Mesenchymal stem cell (in vitro differentiated cells and primary cell): ENCODE measurements around the gene HCK.

Experiments
- DNase-seq: peaks from one replicate; pipeline ENCODE4 v3.0.0-alpha.2; 2013
- H2AFZ ChIP-seq: one replicate; pipeline ENCODE4 v1.6.1; 2013; ENCODE audit warnings: low read depth, mild to moderate bottlenecking, control low read depth, inconsistent platforms, low read length, moderate library complexity
- H2AK5ac ChIP-seq: 2 replicates; pipeline ENCODE4 v1.6.1; 2013; ENCODE audit warnings: low read length, moderate library complexity, mild to moderate bottlenecking, inconsistent platforms; ENCODE audit not compliant: severe bottlenecking
- H2BK120ac ChIP-seq: one replicate; pipeline ENCODE4 v1.6.1; 2013; ENCODE audit warnings: low read depth, mild to moderate bottlenecking, inconsistent platforms, low read length, moderate library complexity
- H2BK12ac ChIP-seq, 2 experiments: one replicate each; pipeline ENCODE4 v1.6.1; 2013; ENCODE audit warnings: inconsistent platforms in 2 of 2, low read length in 2 of 2, mild to moderate bottlenecking in 2 of 2, moderate library complexity in 2 of 2, control low read depth in 1 of 2
- H2BK15ac ChIP-seq: one replicate; pipeline ENCODE4 v1.6.1; 2013; ENCODE audit warnings: mild to moderate bottlenecking, low read depth, inconsistent platforms; ENCODE audit not compliant: poor library complexity, severe bottlenecking
- H2BK5ac ChIP-seq: 2 replicates; pipeline ENCODE4 v1.6.1; 2013; ENCODE audit warnings: low read depth, mild to moderate bottlenecking, low read length, control low read depth, inconsistent platforms; ENCODE audit not compliant: poor library complexity, severe bottlenecking
- H3K14ac ChIP-seq, 2 experiments: one replicate each; pipeline ENCODE4 v1.6.1; 2013; ENCODE audit warnings: inconsistent platforms in 2 of 2, low read length in 2 of 2, control low read depth in 1 of 2, mild to moderate bottlenecking in 1 of 2, moderate library complexity in 1 of 2
- H3K18ac ChIP-seq, 2 experiments: one replicate each; pipeline ENCODE4 v1.6.1; 2013; ENCODE audit warnings: inconsistent platforms in 2 of 2, low read length in 2 of 2, control low read depth in 1 of 2, low read depth in 1 of 2, mild to moderate bottlenecking in 1 of 2
- H3K23ac ChIP-seq, 2 experiments: one replicate each; pipeline ENCODE4 v1.6.1; 2013; ENCODE audit warnings: inconsistent platforms in 2 of 2, low read length in 2 of 2, mild to moderate bottlenecking in 2 of 2, moderate library complexity in 2 of 2, control low read depth in 1 of 2
- H3K27ac ChIP-seq: 2 replicates; pipeline ENCODE4 v1.5.1; 2013; ENCODE audit warnings: mild to moderate bottlenecking, moderate library complexity, low read length, control low read depth, inconsistent platforms; ENCODE audit not compliant: poor library complexity, severe bottlenecking
- H3K27me3 ChIP-seq, 2 experiments: 2 replicates each; pipeline versions ENCODE4 v1.6.1 to v1.7.0; 2013; ENCODE audit warnings: low read length in 2 of 2, mild to moderate bottlenecking in 2 of 2, moderate library complexity in 2 of 2, control low read depth in 1 of 2, inconsistent platforms in 1 of 2; ENCODE audit not compliant: control insufficient read depth in 1 of 2, insufficient read depth in 1 of 2
- H3K36me3 ChIP-seq, 2 experiments: 2 replicates each; pipeline versions ENCODE4 v1.6.1 to v1.7.0; 2013; ENCODE audit warnings: low read length in 2 of 2, control low read depth in 1 of 2, inconsistent platforms in 1 of 2, low read depth in 1 of 2, mild to moderate bottlenecking in 1 of 2; ENCODE audit not compliant: insufficient read depth in 2 of 2, control insufficient read depth in 1 of 2
- H3K4ac ChIP-seq, 2 experiments: one replicate each; pipeline ENCODE4 v1.6.1; 2013; ENCODE audit warnings: inconsistent platforms in 2 of 2, low read length in 2 of 2, mild to moderate bottlenecking in 2 of 2, moderate library complexity in 2 of 2, control low read depth in 1 of 2, low read depth in 1 of 2
- H3K4me1 ChIP-seq: 2 replicates; pipeline ENCODE4 v1.6.1; 2013; ENCODE audit warnings: low read depth, low read length, control low read depth; ENCODE audit not compliant: control insufficient read depth, insufficient read depth
- H3K4me2 ChIP-seq: 2 replicates; pipeline ENCODE4 v1.6.1; 2013; ENCODE audit warnings: low read length, mild to moderate bottlenecking, inconsistent platforms; ENCODE audit not compliant: poor library complexity, severe bottlenecking
- H3K4me3 ChIP-seq, 2 experiments: 2 replicates each; pipeline versions ENCODE4 v1.5.1 to v1.7.0; 2013; ENCODE audit warnings: low read length in 2 of 2, mild to moderate bottlenecking in 2 of 2, control low read depth in 1 of 2, low read depth in 1 of 2; ENCODE audit not compliant: insufficient read depth in 1 of 2
- H3K79me1 ChIP-seq: replicated peaks from 2 replicates; pipeline ENCODE4 v1.6.1; 2013; ENCODE audit warnings: mild to moderate bottlenecking, control low read depth, low read length, inconsistent platforms; ENCODE audit not compliant: poor library complexity, severe bottlenecking
- H3K9ac ChIP-seq: 2 replicates; pipeline ENCODE4 v1.7.0; 2013; ENCODE audit warnings: mild to moderate bottlenecking, low read length, moderate library complexity
- H3K9me3 ChIP-seq: 2 replicates; pipeline ENCODE4 v1.7.0; 2013; ENCODE audit warnings: mild to moderate bottlenecking, low read length; ENCODE audit not compliant: control insufficient read depth
- H4K8ac ChIP-seq: one replicate; pipeline ENCODE4 v1.6.1; 2013; ENCODE audit warnings: inconsistent platforms, mild to moderate bottlenecking, low read length, moderate library complexity
- H4K91ac ChIP-seq: one replicate; pipeline ENCODE4 v1.6.1; 2013; ENCODE audit warnings: mild to moderate bottlenecking, low read length, inconsistent platforms
- WGBS: methylation state at CpG from one replicate; pipeline ENCODE4 v1.1.7; 2013; ENCODE audit warnings: mixed read lengths; 5-methylcytosine and 5-hydroxymethylcytosine counted together

Gene HCK

DNA sequence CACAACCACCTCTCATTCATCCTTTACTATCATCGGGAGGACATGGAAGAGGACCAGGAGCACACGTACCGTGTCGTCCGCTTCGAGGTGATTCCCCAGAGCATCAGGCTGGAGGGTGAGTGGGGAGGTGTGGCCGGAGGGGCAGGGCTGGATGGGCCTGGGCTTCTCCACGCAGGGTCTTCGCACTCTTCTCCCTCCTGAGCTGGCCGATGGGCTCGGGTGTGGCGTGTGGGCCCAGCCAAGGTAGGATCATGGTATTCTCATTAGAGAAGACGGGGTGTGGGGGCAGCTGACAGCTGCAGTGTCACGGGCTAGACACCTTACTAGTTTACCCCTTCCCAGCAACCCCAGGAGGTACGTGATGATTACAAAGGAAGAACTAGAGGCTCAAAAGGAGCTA is 90.9 kb downstream of the HCK start:
- H2AK5ac ChIP-seq = no peak overlapping the region
- H2BK12ac ChIP-seq = no peak overlapping the region
- no peak overlapping the region for H2BK120ac ChIP-seq
- no peak overlapping the region for H4K8ac ChIP-seq
- no peak for DNase-seq
- H2BK5ac ChIP-seq = no peak overlapping the region
- H4K91ac ChIP-seq = no peak overlapping the region
- no peaks in the 10 kb centered on the region for H3K27me3 ChIP-seq
- H3K9me3 ChIP-seq = no peaks in the 10 kb centered on the region
- H3K36me3 ChIP-seq = peaks cover 87 to 95% of the 10 kb centered on the region in 2 experiments
- no peak overlapping the region for H3K4ac ChIP-seq
- H2BK15ac ChIP-seq = no peak overlapping the region
- no peak overlapping the region for H3K14ac ChIP-seq
- H3K23ac ChIP-seq = no peak overlapping the region
- no peak overlapping the region for H2AFZ ChIP-seq
- 98% methylated on average over 15 of the region's 15 CpGs for WGBS
- H3K27ac ChIP-seq = no peak overlapping the region
- no peak overlapping the region for H3K9ac ChIP-seq
- peaks cover 47% of the 10 kb centered on the region for H3K79me1 ChIP-seq
- no peak overlapping the region for H3K4me3 ChIP-seq
- H3K4me2 ChIP-seq = no peak overlapping the region
- peaks cover 2% of the 10 kb centered on the region for H3K4me1 ChIP-seq
- H3K18ac ChIP-seq = no peak overlapping the region

DNA sequence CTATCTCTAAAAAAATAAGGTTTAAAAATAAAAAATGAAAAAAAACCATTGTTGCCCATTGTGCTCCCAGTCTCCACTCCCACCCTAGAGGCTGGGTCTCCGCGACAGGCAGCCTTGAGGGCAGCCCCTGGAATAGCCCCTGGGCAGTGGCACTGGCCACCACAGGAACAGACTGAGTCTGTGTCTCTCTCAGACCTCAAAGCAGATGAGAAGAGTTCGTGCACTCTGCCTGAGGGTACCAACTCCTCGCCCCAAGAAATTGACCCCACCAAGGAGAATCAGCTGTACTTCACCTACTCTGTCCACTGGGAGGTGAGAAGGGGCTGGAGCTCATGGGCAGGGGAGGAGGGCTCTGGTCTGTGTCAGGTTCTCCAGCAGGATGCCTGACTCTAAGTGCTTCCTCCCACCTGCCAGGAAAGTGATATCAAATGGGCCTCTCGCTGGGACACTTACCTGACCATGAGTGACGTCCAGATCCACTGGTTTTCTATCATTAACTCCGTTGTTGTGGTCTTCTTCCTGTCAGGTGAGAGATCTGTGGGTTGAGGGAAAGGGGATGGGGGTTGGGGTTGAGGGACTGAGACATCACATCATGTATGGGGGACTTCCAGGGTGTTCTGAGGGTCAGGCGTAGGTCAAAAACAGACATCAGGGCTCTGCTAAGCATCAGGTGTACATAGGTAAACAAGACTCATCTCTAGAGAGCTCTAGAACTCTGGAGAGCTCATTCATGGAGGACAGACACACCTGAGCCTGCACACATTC is 93.0 kb downstream of the HCK start:
- Histone ChIP-seq H3K23ac (no peak overlapping the region), H3K79me1 (peaks cover 40% of the 10 kb centered on the region), H3K4me1 (peaks cover 3% of the 10 kb centered on the region), H3K36me3 (peaks cover 79 to 93% of the 10 kb centered on the region in 2 experiments), H2AK5ac (no peak overlapping the region), H3K9me3 (no peaks in the 10 kb centered on the region), H2BK120ac (no peak overlapping the region), H2BK5ac (no peak overlapping the region), H3K4me2 (no peak overlapping the region), H3K14ac (no peak overlapping the region), H3K4ac (no peak overlapping the region), H2AFZ (no peak overlapping the region), H4K91ac (no peak overlapping the region), H3K4me3 (no peak overlapping the region), H4K8ac (no peak overlapping the region), H2BK12ac (no peak overlapping the region), H3K27ac (no peak overlapping the region), H3K27me3 (no peaks in the 10 kb centered on the region), H3K9ac (no peak overlapping the region), H3K18ac (no peak overlapping the region), H2BK15ac (no peak overlapping the region)
- WGBS = 96% methylated on average over 7 of the region's 8 CpGs
- no peak for DNase-seq

DNA sequence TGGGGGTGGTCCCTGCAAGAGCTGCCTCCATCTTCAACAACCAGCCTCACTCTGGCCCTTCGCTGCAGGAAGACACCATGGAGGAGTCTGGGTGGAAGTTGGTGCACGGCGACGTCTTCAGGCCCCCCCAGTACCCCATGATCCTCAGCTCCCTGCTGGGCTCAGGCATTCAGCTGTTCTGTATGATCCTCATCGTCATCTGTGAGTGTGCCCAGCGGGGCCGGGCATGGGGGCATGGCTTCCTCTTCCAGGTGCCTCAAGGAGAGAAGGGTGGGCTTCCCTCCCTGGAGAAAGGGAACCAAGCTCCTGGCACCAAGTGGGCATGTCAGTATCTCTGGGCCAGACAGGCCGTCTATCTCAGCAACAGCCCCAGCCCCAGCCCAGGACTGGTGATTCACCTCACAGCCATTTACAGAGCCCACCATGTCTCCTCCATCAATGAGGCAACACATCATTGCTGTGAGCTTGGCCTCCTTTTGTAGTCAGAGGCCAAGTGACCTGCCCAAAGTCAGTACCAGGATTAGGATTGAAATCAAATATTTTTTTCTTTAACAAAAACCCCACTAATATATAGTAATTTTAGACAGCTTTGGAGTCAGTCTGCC is 97.6 kb downstream of the HCK start:
- 85% methylated on average over 8 of the region's 8 CpGs for WGBS
- no peak overlapping the region for H3K18ac ChIP-seq

DNA sequence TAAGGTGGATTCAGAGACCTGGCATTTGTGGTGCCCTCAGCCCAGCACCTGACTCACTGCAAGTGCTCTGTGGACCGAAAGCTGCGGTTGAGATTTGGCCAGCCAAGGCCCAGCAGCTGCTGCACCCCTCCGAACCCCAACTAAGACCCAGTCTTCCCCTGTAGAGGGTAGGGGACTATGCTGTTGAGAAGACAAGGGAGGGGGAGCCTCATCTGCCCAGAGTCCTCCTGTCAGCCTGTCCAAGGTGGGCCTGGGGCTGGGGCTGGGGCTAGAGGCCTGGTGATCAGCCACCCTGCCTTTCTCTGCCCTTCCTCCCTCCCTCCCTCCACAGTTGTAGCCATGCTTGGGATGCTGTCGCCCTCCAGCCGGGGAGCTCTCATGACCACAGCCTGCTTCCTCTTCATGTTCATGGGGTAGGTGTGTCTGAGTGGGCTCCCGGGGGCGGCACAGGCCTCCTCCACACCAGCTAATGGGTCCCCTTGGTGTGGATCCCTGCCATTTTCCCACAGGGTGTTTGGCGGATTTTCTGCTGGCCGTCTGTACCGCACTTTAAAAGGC is 98.3 kb downstream of the HCK start:
- H3K4me3 ChIP-seq = no peak overlapping the region
- no peak overlapping the region for H2AK5ac ChIP-seq
- no peaks in the 10 kb centered on the region for H3K27me3 ChIP-seq
- H2BK120ac ChIP-seq = no peak overlapping the region
- no peak overlapping the region for H3K18ac ChIP-seq
- no peak overlapping the region for H2AFZ ChIP-seq
- H3K4me1 ChIP-seq = peaks cover 14% of the 10 kb centered on the region
- no peak overlapping the region for H3K27ac ChIP-seq
- H3K9me3 ChIP-seq = no peaks in the 10 kb centered on the region
- H3K14ac ChIP-seq = no peak overlapping the region
- H2BK5ac ChIP-seq = no peak overlapping the region
- peak overlapping the region; percentile 19 for H4K8ac ChIP-seq
- WGBS = 96% methylated on average over 9 of the region's 10 CpGs
- no peak for DNase-seq
- no peak overlapping the region for H4K91ac ChIP-seq
- no peak overlapping the region for H2BK15ac ChIP-seq
- no peak overlapping the region for H3K9ac ChIP-seq
- peaks cover 76 to 79% of the 10 kb centered on the region in 2 experiments for H3K36me3 ChIP-seq
- peaks cover 29% of the 10 kb centered on the region for H3K79me1 ChIP-seq
- no peak overlapping the region for H3K4ac ChIP-seq
- no peak overlapping the region for H3K4me2 ChIP-seq
- no peak overlapping the region for H2BK12ac ChIP-seq
- no peak overlapping the region for H3K23ac ChIP-seq

More for the DNA sequence above, 97.6 kb downstream of the HCK start:
- Histone ChIP-seq H3K9ac (no peak overlapping the region), H4K8ac (no peak overlapping the region), H2AK5ac (no peak overlapping the region), H2AFZ (no peak overlapping the region), H2BK120ac (no peak overlapping the region), H2BK12ac (no peak overlapping the region), H3K79me1 (peaks cover 35% of the 10 kb centered on the region), H3K4me2 (no peak overlapping the region), H3K9me3 (no peaks in the 10 kb centered on the region), H3K27ac (no peak overlapping the region), H3K14ac (no peak overlapping the region), H3K27me3 (no peaks in the 10 kb centered on the region), H3K4ac (no peak overlapping the region), H3K23ac (no peak overlapping the region), H3K4me1 (peaks cover 7% of the 10 kb centered on the region), H2BK5ac (no peak overlapping the region), H4K91ac (no peak overlapping the region), H3K4me3 (no peak overlapping the region), H2BK15ac (no peak overlapping the region), H3K36me3 (peaks cover 77 to 86% of the 10 kb centered on the region in 2 experiments)
- peak; percentile 11 for DNase-seq
